B cell (primary cell): Measurements from ENCODE around the gene LUM. TPM values are rescaled to one million over a fixed set of nuclear protein-coding genes. Genes with fewer than 3 reads are reported as not detected.

Experiments
- ATAC-seq: fragments of 200-7000 bp; cut with Tn5 transposase; one replicate; pipeline ENCODE4 v1.10.0; 2021; ENCODE audit warnings: low read depth, mild to moderate bottlenecking, moderate number of reproducible peaks, moderate library complexity
- CTCF ChIA-PET: fragments of 350-600 bp; sonication (Branson Sonifier 250); formaldehyde crosslinking; loops from one replicate; lab custom pipeline; 2021; ENCODE audit warnings: antibody characterized with exemption, inconsistent platforms; lab: Charles Lee
- POLR2A ChIA-PET: fragments of 350-600 bp; sonication (Branson Sonifier 250); formaldehyde crosslinking; loops from one replicate; lab custom pipeline; 2021; ENCODE audit warnings: antibody characterized with exemption; lab: Charles Lee
- DNase-seq: peaks from one replicate; pipeline ENCODE4 v3.0.0; 2013
- H2AFZ ChIP-seq: 2 replicates; pipeline ENCODE4 v1.6.1; 2012; ENCODE audit warnings: mild to moderate bottlenecking, low read depth, low read length; ENCODE audit not compliant: insufficient read depth, poor library complexity, severe bottlenecking
- H3K27ac ChIP-seq, 2 donors: 1 replicate in 1 of 2; 2 replicates in 1 of 2; pipeline ENCODE4 v1.5.1; 2012 to 2013; ENCODE audit warnings: low read length in 2 of 2, mild to moderate bottlenecking in 2 of 2, moderate library complexity in 1 of 2
- H3K27me3 ChIP-seq, 4 experiments: fragments of 200-600 bp in 1 of 4; sonication (generic) in 1 of 4; replicated peaks in 1 of 4; 1 replicate in 2 of 4; 2 replicates in 2 of 4; pipeline versions ENCODE4 v1.6.1 to v1.7.0; 2013 to 2016; ENCODE audit warnings: low read length in 3 of 4, mild to moderate bottlenecking in 2 of 4, mixed read lengths in 1 of 4, moderate library complexity in 1 of 4; ENCODE audit not compliant: insufficient read depth in 4 of 4, control insufficient read depth in 3 of 4; ENCODE audit errors: control extremely low read depth in 1 of 4
- H3K36me3 ChIP-seq, 2 experiments: replicated peaks in 1 of 2; 1 replicate in 1 of 2; 2 replicates in 1 of 2; pipeline versions ENCODE4 v1.6.1 to v1.7.1; 2013; ENCODE audit warnings: low read length in 1 of 2; ENCODE audit not compliant: insufficient read depth in 2 of 2, control insufficient read depth in 1 of 2; ENCODE audit errors: control extremely low read depth in 1 of 2, extremely low read depth in 1 of 2
- H3K4me1 ChIP-seq, 2 donors: fragments of 200-600 bp in 1 of 2; sonication (generic) in 1 of 2; 1 replicate in 1 of 2; 2 replicates in 1 of 2; pipeline versions ENCODE4 v1.5.1 to v1.6.1; 2013 to 2017; ENCODE audit warnings: low read length in 2 of 2; ENCODE audit not compliant: control insufficient read depth in 2 of 2, insufficient read depth in 2 of 2
- H3K4me2 ChIP-seq: replicated peaks from 2 replicates; pipeline ENCODE3; 2012; ENCODE audit warnings: mild to moderate bottlenecking, low read depth, low read length; ENCODE audit not compliant: poor library complexity, severe bottlenecking
- H3K4me3 ChIP-seq, 5 experiments: fragments of 200-600 bp in 1 of 5; sonication (generic) in 1 of 5; 1 replicate in 3 of 5; 2 replicates in 2 of 5; pipeline versions ENCODE4 v1.5.1 to v1.7.0; 2011 to 2016; ENCODE audit warnings: low read length in 4 of 5, mild to moderate bottlenecking in 4 of 5, low read depth in 2 of 5, control low read depth in 1 of 5, moderate library complexity in 1 of 5; ENCODE audit not compliant: insufficient read depth in 1 of 5; ENCODE audit errors: control extremely low read depth in 1 of 5, extremely low read depth in 1 of 5
- H3K79me2 ChIP-seq: fragments of 200-600 bp; sonication (generic); one replicate; pipeline ENCODE4 v1.6.0; 2016; ENCODE audit warnings: low read length; ENCODE audit not compliant: control insufficient read depth, insufficient read depth
- H3K9ac ChIP-seq: fragments of 200-600 bp; sonication (generic); 2 replicates; pipeline ENCODE4 v1.6.1; 2017; ENCODE audit warnings: mild to moderate bottlenecking, low read length, moderate library complexity
- H3K9me3 ChIP-seq, 3 donors: one replicate each; pipeline versions ENCODE4 v1.6.1 to v1.7.1; 2013; ENCODE audit warnings: low read length in 2 of 3; ENCODE audit not compliant: control insufficient read depth in 2 of 3, insufficient read depth in 1 of 3; ENCODE audit errors: control extremely low read depth in 1 of 3
- H4K20me1 ChIP-seq: 2 replicates; pipeline ENCODE4 v1.6.0; 2012; ENCODE audit warnings: mild to moderate bottlenecking, low read length; ENCODE audit not compliant: insufficient read depth, control insufficient read depth, poor library complexity, severe bottlenecking
- H3K27ac Mint-ChIP-seq: one replicate; pipeline ENCODE4 v1.8.0; 2021; ENCODE audit warnings: mixed read lengths
- H3K27me3 Mint-ChIP-seq: one replicate; pipeline ENCODE4 v1.8.0; 2021; ENCODE audit warnings: mixed read lengths
- H3K4me1 Mint-ChIP-seq: one replicate; pipeline ENCODE4 v1.8.0; 2021; ENCODE audit warnings: mixed read lengths
- H3K4me3 Mint-ChIP-seq: one replicate; pipeline ENCODE4 v1.8.0; 2021; ENCODE audit warnings: mixed read lengths
- H3K9me3 Mint-ChIP-seq: one replicate; pipeline ENCODE4 v1.8.0; 2022; ENCODE audit warnings: mixed read lengths; ENCODE audit not compliant: insufficient read depth
- EZH2 ChIP-seq: IDR thresholded peaks from 2 replicates; pipeline ENCODE4 v1.6.1; 2012; ENCODE audit warnings: borderline replicate concordance, low read depth, mild to moderate bottlenecking, moderate library complexity, low read length; ENCODE audit not compliant: insufficient read depth, poor library complexity, severe bottlenecking
- WGBS: methylation state at CpG from one replicate; pipeline ENCODE4 v1.1.5; 2013; ENCODE audit warnings: missing lambda C conversion rate; ENCODE audit not compliant: insufficient coverage; 5-methylcytosine and 5-hydroxymethylcytosine counted together
- intact Hi-C: fragments of 100-400 bp; cut with micrococcal nuclease; formaldehyde crosslinking; loops from one replicate; pipeline ENCODE4 v1.10.0; 2022
- polyA minus RNA-seq: library from RNA; depleted of rRNA, polyadenylated mRNA; stranded (reverse); fragments of >200 nt; gene quantifications from 2 replicates; pipeline ENCODE4 v1.2.3, GENCODE V29; 2012
- polyA plus RNA-seq: library from polyadenylated mRNA; depleted of rRNA; stranded (reverse); fragments of >200 nt; gene quantifications from 2 replicates; pipeline ENCODE4 v1.2.3, GENCODE V29; 2012
- total RNA-seq, 2 donors: library from RNA; stranded (reverse); fragments of 120-200 nt in 1 of 2; gene quantifications; 1 replicate in 1 of 2; 2 replicates in 1 of 2; pipeline versions ENCODE4 v1.2.3 to v1.2.4, GENCODE V29; 2013 to 2022
- TF ChIP-seq, protein P1 (sequence below): fragments of 200-600 bp; IDR thresholded peaks from one replicate; pipeline ENCODE4 v1.8.0; 2022; ENCODE audit warnings: antibody characterized with exemption, mild to moderate bottlenecking

Gene LUM, protein sequence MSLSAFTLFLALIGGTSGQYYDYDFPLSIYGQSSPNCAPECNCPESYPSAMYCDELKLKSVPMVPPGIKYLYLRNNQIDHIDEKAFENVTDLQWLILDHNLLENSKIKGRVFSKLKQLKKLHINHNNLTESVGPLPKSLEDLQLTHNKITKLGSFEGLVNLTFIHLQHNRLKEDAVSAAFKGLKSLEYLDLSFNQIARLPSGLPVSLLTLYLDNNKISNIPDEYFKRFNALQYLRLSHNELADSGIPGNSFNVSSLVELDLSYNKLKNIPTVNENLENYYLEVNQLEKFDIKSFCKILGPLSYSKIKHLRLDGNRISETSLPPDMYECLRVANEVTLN
- total RNA-seq (not detected in 2 replicates), polyA plus RNA-seq (not detected in 2 replicates), polyA minus RNA-seq (not detected in 2 replicates)
- 12.7 TPM for total RNA-seq (2013)

DNA sequence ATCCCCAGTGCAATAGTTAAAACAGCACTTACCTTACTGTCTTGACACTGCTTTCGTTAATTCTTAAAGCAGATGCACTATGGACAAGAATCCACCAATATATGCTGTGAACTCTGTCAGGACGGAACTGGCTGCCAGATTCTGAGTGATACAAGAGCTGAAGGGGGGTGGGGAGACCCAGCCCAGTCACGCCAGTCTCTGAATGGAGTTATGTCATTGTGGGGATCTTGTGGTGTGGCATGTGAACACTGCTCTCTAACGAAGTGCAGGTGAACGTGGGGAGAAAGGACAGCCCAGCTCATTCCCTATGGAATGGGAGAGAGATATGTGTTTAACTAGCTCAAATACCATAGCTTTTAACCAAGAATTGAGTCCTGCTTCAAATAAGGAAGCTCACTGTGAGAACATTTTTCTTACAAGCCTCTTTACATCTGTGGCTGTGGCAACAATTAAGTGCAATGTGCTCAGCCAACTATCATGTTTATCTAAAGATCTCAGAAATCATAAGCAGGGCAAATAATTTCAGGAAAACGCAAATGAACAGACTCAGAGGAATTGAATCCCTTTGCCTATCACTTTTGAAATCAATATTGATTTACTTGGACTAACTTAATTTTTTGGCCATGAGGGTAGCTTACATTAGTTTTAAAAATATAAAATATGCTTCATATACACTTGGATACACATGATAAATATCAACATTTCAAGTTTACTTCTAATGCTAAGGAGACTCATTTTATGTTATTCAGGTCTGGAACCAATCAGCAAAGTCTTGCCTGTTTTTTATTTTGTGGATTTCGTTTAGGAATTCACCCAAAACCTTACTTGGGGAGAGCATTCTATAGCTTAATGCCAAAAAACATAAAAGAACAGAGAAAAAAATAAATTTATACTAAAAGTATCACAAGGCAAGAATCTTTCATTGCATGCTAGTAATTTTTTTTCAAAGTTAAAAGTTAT is at the start of gene LUM:
TSS of gene LUM (minus strand) at position 129 of the 960 bp plus-strand sequence. CDS start 2,515 bp downstream, outside the sequence.
- DNase-seq (no peak), ATAC-seq (no peak)
- Histone ChIP-seq H4K20me1 (no peaks in the 10 kb centered on the region), H3K27ac (no peak within 1 kb of the TSS), H3K4me3 (no peak within 1 kb of the TSS), H2AFZ (no peak within 1 kb of the TSS), H3K79me2 (no peaks in the 10 kb centered on the region), H3K4me1 (no peaks in the 10 kb centered on the region), H3K4me2 (no peak within 1 kb of the TSS), H3K27me3 (no peaks in the 10 kb centered on the region), H3K36me3 (no peaks in the 10 kb centered on the region), H3K9ac (no peak within 1 kb of the TSS), H3K9me3 (no peaks in the 10 kb centered on the region)
- Mint-ChIP-seq H3K4me3 (no peak within 1 kb of the TSS), H3K27me3 (no peaks in the 10 kb centered on the region), H3K4me1 (no peaks in the 10 kb centered on the region), H3K9me3 (no peaks in the 10 kb centered on the region), H3K27ac (no peak within 1 kb of the TSS)
- ChIA-PET CTCF (no interaction called here), POLR2A (no interaction called here)
- 75% methylated on average over 2 of the region's 7 CpGs for WGBS
- intact Hi-C loops: no loop called here
- no peak for TF ChIP-seq EZH2
- TF ChIP-seq, protein P1, sequence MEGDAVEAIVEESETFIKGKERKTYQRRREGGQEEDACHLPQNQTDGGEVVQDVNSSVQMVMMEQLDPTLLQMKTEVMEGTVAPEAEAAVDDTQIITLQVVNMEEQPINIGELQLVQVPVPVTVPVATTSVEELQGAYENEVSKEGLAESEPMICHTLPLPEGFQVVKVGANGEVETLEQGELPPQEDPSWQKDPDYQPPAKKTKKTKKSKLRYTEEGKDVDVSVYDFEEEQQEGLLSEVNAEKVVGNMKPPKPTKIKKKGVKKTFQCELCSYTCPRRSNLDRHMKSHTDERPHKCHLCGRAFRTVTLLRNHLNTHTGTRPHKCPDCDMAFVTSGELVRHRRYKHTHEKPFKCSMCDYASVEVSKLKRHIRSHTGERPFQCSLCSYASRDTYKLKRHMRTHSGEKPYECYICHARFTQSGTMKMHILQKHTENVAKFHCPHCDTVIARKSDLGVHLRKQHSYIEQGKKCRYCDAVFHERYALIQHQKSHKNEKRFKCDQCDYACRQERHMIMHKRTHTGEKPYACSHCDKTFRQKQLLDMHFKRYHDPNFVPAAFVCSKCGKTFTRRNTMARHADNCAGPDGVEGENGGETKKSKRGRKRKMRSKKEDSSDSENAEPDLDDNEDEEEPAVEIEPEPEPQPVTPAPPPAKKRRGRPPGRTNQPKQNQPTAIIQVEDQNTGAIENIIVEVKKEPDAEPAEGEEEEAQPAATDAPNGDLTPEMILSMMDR: no peak

DNA sequence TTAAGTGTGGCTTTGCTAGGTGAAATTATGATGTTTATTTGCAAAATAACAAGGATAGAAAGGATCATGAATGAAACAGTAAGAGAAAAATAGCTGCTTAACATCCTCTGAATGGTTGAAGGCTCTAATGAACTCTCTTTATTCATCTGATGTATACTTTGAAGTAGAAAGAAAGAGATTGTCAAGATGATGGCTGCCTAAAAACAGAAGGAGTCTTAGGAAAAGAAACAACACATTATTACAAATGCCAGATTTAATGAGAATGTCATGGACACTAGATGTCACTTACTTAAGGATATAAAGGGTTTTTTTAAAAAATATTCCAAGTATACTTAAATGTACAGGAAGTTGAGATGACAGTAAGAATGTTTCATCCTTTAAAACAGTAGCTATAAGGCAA is 49.7 kb upstream of the LUM start:
- H2AFZ ChIP-seq: no peak overlapping the region
- POLR2A ChIA-PET: no interaction called here

More for the DNA sequence above, 49.7 kb upstream of the LUM start:
- H3K4me3 Mint-ChIP-seq: no peak overlapping the region
- Histone ChIP-seq H3K9ac (no peak overlapping the region), H3K27ac (no peak overlapping the region), H3K4me3 (no peak overlapping the region), H3K27me3 (no peaks in the 10 kb centered on the region), H4K20me1 (no peaks in the 10 kb centered on the region), H3K4me1 (no peaks in the 10 kb centered on the region), H3K9me3 (no peaks in the 10 kb centered on the region), H3K36me3 (no peaks in the 10 kb centered on the region), H3K4me2 (no peak overlapping the region), H3K79me2 (no peaks in the 10 kb centered on the region)
- CTCF ChIA-PET: no interaction called here
- no peak for DNase-seq
- peaks cover 6% of the 10 kb centered on the region for H3K27me3 Mint-ChIP-seq
- no peak for TF ChIP-seq EZH2
- TF ChIP-seq, protein P1: no peak
- no peak overlapping the region for H3K27ac Mint-ChIP-seq
- no peak for ATAC-seq
- intact Hi-C loops: no loop called here
- H3K9me3 Mint-ChIP-seq: no peaks in the 10 kb centered on the region
- H3K4me1 Mint-ChIP-seq: no peaks in the 10 kb centered on the region
